Body of pancreas (tissue), 4 donors: ENCODE data around the gene TIMM22. TPM values are rescaled to one million over a fixed set of nuclear protein-coding genes. Genes with fewer than 3 reads are reported as not detected.

ENCODE experiments used
- ATAC-seq: fragments of 150-250 bp; one replicate; pipeline ENCODE4 v1.9.1; 2016
- DNase-seq, 4 donors: peaks; one replicate each; pipeline ENCODE4 v3.0.0-alpha.2; 2019
- H3K27ac ChIP-seq, 4 donors: fragments of 200-600 bp; sonication (generic); 1 replicate in 3 of 4; 2 replicates in 1 of 4; pipeline versions ENCODE4 v1.5.1 to v1.6.1; 2016 to 2019; ENCODE audit warnings: mild to moderate bottlenecking in 1 of 4, mixed read lengths in 1 of 4, moderate library complexity in 1 of 4
- H3K27me3 ChIP-seq, 2 donors: fragments of 200-600 bp; sonication (generic); one replicate each; pipeline ENCODE4 v1.6.0; 2016; ENCODE audit warnings: mild to moderate bottlenecking in 1 of 2
- H3K36me3 ChIP-seq, 2 donors: fragments of 200-600 bp; sonication (generic); replicated peaks in 1 of 2; 2 replicates each; pipeline ENCODE4 v1.5.1; 2016; ENCODE audit warnings: low read depth in 2 of 2; ENCODE audit not compliant: insufficient read depth in 1 of 2
- H3K4me1 ChIP-seq: fragments of 200-600 bp; sonication (generic); one replicate; pipeline ENCODE4 v1.6.0; 2016
- H3K4me3 ChIP-seq, 2 donors: fragments of 200-600 bp; sonication (generic); 1 replicate in 1 of 2; 2 replicates in 1 of 2; pipeline ENCODE4 v1.5.1; 2016 to 2019
- H3K9me3 ChIP-seq, 3 donors: fragments of 200-600 bp; sonication (generic); 1 replicate in 2 of 3; 2 replicates in 1 of 3; pipeline ENCODE4 v1.5.1; 2016
- CTCF ChIP-seq, 7 experiments: fragments of 450-650 bp in 4 of 7; fragments of 200-600 bp in 3 of 7; sonication (generic) in 3 of 7; IDR thresholded peaks; one replicate each; pipeline ENCODE4 v1.5.1; 2016 to 2019; ENCODE audit warnings: antibody characterized with exemption in 7 of 7
- POLR2A ChIP-seq, 3 donors: fragments of 450-650 bp; IDR thresholded peaks; one replicate each; pipeline ENCODE4 v1.6.1; 2016; ENCODE audit warnings: antibody characterized with exemption in 3 of 3, mild to moderate bottlenecking in 2 of 3
- WGBS, 2 donors: methylation state at CpG; one replicate each; pipeline ENCODE4 v1.1.5; 2017; 5-methylcytosine and 5-hydroxymethylcytosine counted together
- intact Hi-C: fragments of 100-400 bp; cut with DNase I; formaldehyde crosslinking; loops from one replicate; pipeline ENCODE4 v1.15.1; 2023
- total RNA-seq, 2 donors: library from RNA; depleted of rRNA; stranded (reverse); fragments of >200 nt; gene quantifications; one replicate each; pipeline ENCODE4 v1.1.0, GENCODE V29; 2016

Gene TIMM22
- total RNA-seq, 2 donors from 2014 or later = 4.3 to 9.3 TPM

- 42 to 47% methylated on average over 15 of the region's 15 CpGs for WGBS, 2 donors
- no peak for ATAC-seq
- H3K4me3 ChIP-seq = no peak overlapping the region
- TF ChIP-seq CTCF (IDR thresholded peaks at IDR 0.05) (no peak), POLR2A (IDR thresholded peaks at IDR 0.05) (no peak)
- no peaks in the 10 kb centered on the region for H3K9me3 ChIP-seq
- H3K27ac ChIP-seq = peak overlapping the region in 1 of 4 donors; percentile 25
- H3K4me1 ChIP-seq = peaks cover 35% of the 10 kb centered on the region
- intact Hi-C loops = no loop called here
- H3K36me3 ChIP-seq = no peaks in the 10 kb centered on the region
- H3K27me3 ChIP-seq = no peaks in the 10 kb centered on the region
- DNase-seq = peak in 1 of 4 donors; percentile 47
Observed at GRCh38 chr17:1000597-1001461, 3.9 kb downstream of the TIMM22 start.

- intact Hi-C loops = no loop called here
- Histone ChIP-seq H3K9me3 (no peaks in the 10 kb centered on the region), H3K4me1 (peaks cover 43% of the 10 kb centered on the region), H3K27me3 (no peaks in the 10 kb centered on the region), H3K27ac (no peak overlapping the region), H3K36me3 (no peaks in the 10 kb centered on the region), H3K4me3 (no peak overlapping the region)
- no peak for TF ChIP-seq POLR2A (IDR thresholded peaks at IDR 0.05)
- TF ChIP-seq CTCF (IDR thresholded peaks at IDR 0.05) = no peak
- no peak for DNase-seq
- 73 to 82% methylated on average over 18 of the region's 18 CpGs for WGBS, 2 donors
- no peak for ATAC-seq
Observed at GRCh38 chr17:1001640-1002411, 4.9 kb downstream of the TIMM22 start.

- WGBS, 2 donors = 81 to 87% methylated on average over 4 of the region's 4 CpGs
- intact Hi-C loops = no loop called here
Observed at GRCh38 chr17:1002412-1002753, 5.5 kb downstream of the TIMM22 start.

GRCh38 chr17:1002771-1003555 lies 6.0 kb downstream of the TIMM22 start:
- no peaks in the 10 kb centered on the region for H3K27me3 ChIP-seq
- peaks cover 37% of the 10 kb centered on the region for H3K4me1 ChIP-seq
- intact Hi-C loops = no loop called here
- no peak for ATAC-seq
- peak in 1 of 4 donors; percentile 26 for DNase-seq
- no peaks in the 10 kb centered on the region for H3K36me3 ChIP-seq
- no peak overlapping the region for H3K27ac ChIP-seq
- no peaks in the 10 kb centered on the region for H3K9me3 ChIP-seq
- TF ChIP-seq POLR2A (IDR thresholded peaks at IDR 0.05) (no peak), CTCF (IDR thresholded peaks at IDR 0.05) (no peak)
- no peak overlapping the region for H3K4me3 ChIP-seq
- 68 to 83% methylated on average over 18 to 19 of the region's 19 CpGs for WGBS, 2 donors

More at GRCh38 chr17:1002412-1002753, 5.5 kb downstream of the TIMM22 start:
- H3K4me1 ChIP-seq = peaks cover 43% of the 10 kb centered on the region
- H3K9me3 ChIP-seq = no peaks in the 10 kb centered on the region
- TF ChIP-seq CTCF (IDR thresholded peaks at IDR 0.05) = no peak
- TF ChIP-seq POLR2A (IDR thresholded peaks at IDR 0.05) = no peak
- no peak overlapping the region for H3K4me3 ChIP-seq
- no peaks in the 10 kb centered on the region for H3K36me3 ChIP-seq
- no peaks in the 10 kb centered on the region for H3K27me3 ChIP-seq
- no peak for ATAC-seq
- no peak overlapping the region for H3K27ac ChIP-seq
- no peak for DNase-seq
